GM21526 (cell line): ENCODE measurements around the gene FAM110A.
"Not testable (repeated sequence)": the region's sequence is repeated elsewhere in the genome, so short reads cannot be mapped to it uniquely, and the experiment has no call there.

ENCODE experiments used
- ATAC-seq: cut with Tn5 transposase; IDR thresholded peaks from one replicate; pipeline ENCODE4 v1.9.1; 2021; ENCODE audit warnings: moderate library complexity; ENCODE audit not compliant: unreplicated experiment, low FRiP score

The FAM110A gene

GRCh38 chr20:892371-892770 lies 58.9 kb downstream of the FAM110A start:
- not testable (repeated sequence) for ATAC-seq
